NCI-H345 (cell line): ENCODE measurements around the gene FGF1.

Source experiments
- DNase-seq: peaks from one replicate; lab custom pipeline; 2025; lab: John Stamatoyannopoulos, UW

FGF1 gene

GRCh38 chr5:142610176-142611001 is 75.5 kb downstream of the FGF1 start:
- no peak for DNase-seq

DNA sequence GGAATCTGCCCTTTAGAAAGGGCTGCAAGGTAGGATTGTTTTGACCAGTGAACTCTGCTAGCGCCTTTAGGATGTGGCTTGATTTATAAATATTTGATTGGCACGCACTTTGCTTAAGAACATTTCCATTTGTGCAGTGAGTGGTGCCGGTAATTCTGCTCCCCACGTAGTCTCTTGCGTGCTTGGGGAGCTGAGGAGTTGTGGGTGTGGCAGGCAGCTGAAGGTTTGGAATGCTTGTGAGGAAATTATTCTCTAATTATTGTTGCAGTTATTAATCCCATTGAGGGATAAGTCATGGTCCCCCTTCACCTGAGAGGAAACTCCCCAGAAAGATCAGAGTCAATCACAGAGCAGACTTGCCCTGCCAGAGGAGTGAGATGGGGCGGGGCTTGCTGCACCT is 76.7 kb downstream of the FGF1 start:
- DNase-seq = no peak

DNA sequence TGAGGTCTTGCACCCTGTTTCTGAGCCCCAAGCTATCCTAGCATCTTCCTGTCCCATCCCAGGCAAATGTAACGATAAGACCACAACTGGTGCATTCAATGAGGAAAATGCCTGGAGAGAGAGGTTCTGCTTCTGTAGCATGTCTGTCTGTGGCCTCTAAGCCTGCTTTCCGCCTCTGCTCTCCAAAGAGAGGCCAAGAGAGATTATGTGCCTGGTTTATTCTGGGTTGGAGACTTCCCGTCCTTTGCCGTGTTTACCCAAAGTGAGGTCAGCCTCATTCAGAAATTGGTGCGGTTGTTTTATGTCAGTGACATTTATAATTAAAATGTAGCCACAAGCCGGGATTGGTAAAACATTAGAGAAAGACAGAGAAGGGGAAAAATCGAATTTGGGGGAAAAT is 77.8 kb downstream of the FGF1 start:
- DNase-seq = no peak

- DNase-seq = no peak
Measured at GRCh38 chr5:142605611-142606010, 80.3 kb downstream of the FGF1 start.

DNA sequence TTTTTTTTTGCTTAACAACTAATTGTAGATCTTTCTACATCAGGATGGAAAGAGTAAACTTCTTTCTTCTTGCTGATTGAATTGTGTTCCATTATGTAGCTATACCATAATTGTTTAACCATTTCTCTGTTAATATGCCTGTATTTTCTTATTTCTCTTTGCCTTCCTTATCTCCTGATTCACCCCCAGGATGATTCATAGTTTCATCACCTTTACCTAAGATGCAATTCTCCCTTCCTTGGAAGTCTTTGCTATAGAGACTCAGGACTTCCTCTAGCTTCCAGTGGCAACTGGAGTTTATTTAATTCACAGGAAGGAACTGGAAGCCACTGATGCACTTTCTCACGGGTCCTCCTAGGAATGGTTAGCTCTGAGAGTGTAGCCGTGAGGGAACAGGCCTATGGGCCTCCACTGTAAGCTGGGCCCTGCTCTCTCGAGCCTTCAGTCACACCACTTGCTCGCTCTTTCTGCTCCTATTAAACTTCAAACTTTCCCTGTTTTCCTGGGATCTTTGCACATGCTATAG is 83.1 kb downstream of the FGF1 start:
- DNase-seq = no peak

DNA sequence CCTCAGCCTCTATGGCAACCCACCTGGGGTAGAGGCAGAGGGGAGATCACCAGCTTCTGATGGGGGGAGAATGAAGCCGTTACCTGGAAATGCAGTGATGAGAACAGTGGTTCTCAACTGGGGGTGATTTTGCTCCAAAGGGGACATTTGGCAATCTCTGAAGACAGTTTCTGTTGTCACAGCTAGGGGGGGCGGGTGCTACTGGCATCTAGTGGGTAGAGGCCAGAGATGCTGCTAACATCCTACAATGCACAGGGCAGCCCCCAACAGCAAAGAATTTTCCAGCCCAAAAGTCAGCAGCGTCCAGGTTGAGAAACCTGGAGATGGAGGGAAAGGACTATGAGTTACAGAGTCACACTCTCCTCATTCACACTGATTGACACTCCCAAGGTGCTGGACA is 84.5 kb downstream of the FGF1 start:
- no peak for DNase-seq

GRCh38 chr5:142600611-142601358 is 85.1 kb downstream of the FGF1 start:
- peak; percentile 30 for DNase-seq

DNA sequence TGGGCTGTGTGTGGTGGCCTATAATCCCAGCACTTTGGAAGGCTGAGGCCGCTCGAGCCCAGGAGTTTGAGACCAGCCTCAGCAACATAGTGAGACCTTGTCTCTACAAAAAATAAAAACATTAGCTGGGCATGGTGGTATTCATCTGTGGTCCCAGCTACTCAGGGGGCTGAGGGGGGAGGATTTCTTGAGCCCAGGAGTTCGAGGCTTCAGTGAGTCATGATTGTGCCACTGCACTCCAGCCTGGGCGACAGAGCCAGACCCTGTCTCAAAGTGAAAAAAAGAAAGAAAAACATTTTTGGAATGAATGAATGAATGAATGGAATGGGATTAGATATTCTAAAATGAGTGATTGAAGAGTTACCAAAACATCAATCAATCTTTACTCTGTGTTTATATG is 85.8 kb downstream of the FGF1 start:
- DNase-seq = no peak

GRCh38 chr5:142598338-142598700 is 87.6 kb downstream of the FGF1 start:
- DNase-seq = no peak

- peak; percentile 2 for DNase-seq
Measured at GRCh38 chr5:142597546-142598337, 88.1 kb downstream of the FGF1 start.

GRCh38 chr5:142597025-142597424 is 88.9 kb downstream of the FGF1 start:
- DNase-seq = no peak

- DNase-seq = no peak
Measured at GRCh38 chr5:142592365-142592764, 93.5 kb downstream of the FGF1 start.

- DNase-seq = no peak
Measured at GRCh38 chr5:142590451-142591231, 95.2 kb downstream of the FGF1 start.

DNA sequence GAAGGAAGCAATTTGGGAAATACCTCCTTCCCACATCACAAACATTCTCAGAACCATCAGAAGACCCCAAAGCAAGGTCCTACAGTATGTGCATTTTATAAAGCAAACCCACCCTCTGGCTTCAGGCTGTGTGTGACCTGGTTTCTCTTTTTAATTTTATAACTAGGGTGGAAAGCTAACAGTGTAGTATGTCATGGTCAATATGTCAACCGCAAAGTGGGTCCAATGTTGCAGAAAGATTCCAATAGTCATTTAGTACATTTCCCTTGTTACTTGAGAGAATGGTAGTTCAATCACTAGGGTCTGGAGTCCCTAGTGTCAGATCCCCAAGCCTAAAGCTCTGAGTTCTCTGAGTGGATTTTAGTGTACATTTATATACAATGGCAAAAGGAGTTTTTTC is 96.2 kb downstream of the FGF1 start:
- no peak for DNase-seq

DNA sequence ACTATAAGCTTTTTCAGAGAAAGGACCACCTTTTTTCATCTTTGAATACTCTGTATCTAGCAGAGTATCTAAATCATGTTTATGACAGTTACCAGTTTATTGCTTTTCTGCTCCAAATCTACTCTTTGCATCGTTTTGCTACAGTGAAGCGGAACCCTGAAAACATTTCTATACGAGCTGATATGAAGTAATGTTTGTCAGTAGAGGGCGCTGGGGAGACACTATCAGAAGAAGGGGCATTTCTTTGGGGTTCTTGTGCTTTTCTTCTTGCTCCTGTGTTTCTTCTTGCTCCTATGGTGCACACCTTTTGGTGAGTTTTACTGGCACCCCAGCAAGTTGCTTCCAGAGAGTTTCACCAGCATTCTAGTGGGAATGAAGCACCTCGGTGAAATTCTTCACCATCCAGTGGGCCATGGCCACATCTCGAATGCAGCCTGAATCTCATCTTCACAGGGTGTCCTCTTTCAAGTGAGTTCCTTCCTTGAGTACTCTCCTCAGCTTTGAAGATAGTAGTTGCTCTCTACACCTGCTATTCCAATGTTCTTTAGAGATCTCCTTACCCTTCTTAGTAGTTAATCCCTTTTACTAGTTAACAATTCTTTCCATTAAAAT is 98.4 kb downstream of the FGF1 start:
- peak; percentile 15 for DNase-seq

GRCh38 chr5:142586552-142586951 is 99.3 kb downstream of the FGF1 start:
- DNase-seq = no peak

- DNase-seq = no peak
Measured at GRCh38 chr5:142585451-142585850, 100.4 kb downstream of the FGF1 start.

GRCh38 chr5:142584891-142585290 is 101.0 kb downstream of the FGF1 start:
- no peak for DNase-seq

DNA sequence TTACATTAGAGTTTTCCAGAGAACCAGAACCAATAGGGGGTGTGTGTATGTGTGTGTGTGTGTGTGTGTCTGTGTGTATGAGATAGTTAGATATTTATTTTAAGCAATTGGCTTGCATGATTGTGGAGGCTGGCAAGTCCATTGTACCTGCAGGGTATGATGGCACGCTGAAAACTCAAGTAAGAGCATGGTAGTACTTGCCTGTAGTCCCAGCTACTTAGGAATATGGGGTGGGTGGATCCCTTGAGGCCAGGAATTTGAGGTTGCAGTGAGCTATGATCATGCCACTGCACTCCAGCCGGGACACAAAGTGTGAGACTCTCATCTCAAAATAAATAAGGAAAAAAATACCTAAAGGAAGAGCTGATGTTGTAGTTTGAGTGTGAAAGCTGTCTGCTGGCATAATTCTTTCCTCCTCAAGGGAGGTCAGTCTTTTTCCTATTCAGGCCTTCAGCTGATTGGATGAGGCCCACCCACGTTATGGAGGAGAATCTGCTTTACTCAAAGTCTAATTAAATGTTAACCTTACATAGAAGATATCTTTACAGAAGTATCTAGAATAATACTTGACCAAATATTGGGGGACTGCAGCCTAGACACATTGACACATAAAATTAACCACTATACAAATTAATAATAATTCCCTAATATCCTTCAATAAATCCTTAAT is 107.6 kb downstream of the FGF1 start:
- DNase-seq = no peak

- no peak for DNase-seq
Measured at GRCh38 chr5:142576804-142577203, 109.1 kb downstream of the FGF1 start.

GRCh38 chr5:142576303-142576702 is 109.6 kb downstream of the FGF1 start:
- no peak for DNase-seq
